SJCRH30 (cell line): ENCODE data around the gene FAT1. TPM values are rescaled to one million over a fixed set of nuclear protein-coding genes. Genes with fewer than 3 reads are reported as not detected.

ENCODE experiments used
- DNase-seq, 2 experiments: peaks; one replicate each; pipeline ENCODE4 v3.0.0-alpha.2; 2015 to 2020
- H3K27ac ChIP-seq: fragments of 250-450 bp; sonication (Bioruptor Pico); 2 replicates; pipeline ENCODE4 v1.5.1; 2020; ENCODE audit warnings: mild to moderate bottlenecking, moderate library complexity
- H3K27me3 ChIP-seq: fragments of 250-450 bp; sonication (Bioruptor Pico); 2 replicates; pipeline ENCODE4 v1.5.1; 2020; ENCODE audit warnings: mild to moderate bottlenecking, moderate library complexity
- H3K36me3 ChIP-seq: fragments of 250-450 bp; sonication (Bioruptor Pico); 2 replicates; pipeline ENCODE4 v1.5.1; 2020; ENCODE audit warnings: mild to moderate bottlenecking, moderate library complexity
- H3K4me1 ChIP-seq: fragments of 250-450 bp; sonication (Bioruptor Pico); 2 replicates; pipeline ENCODE4 v1.5.1; 2020; ENCODE audit warnings: mild to moderate bottlenecking, moderate library complexity
- H3K4me3 ChIP-seq: fragments of 250-450 bp; sonication (Bioruptor Pico); 2 replicates; pipeline ENCODE4 v1.5.1; 2020; ENCODE audit warnings: mild to moderate bottlenecking, moderate library complexity
- H3K9me3 ChIP-seq: fragments of 250-450 bp; sonication (Bioruptor Pico); replicated peaks from 2 replicates; pipeline ENCODE4 v1.5.1; 2020; ENCODE audit warnings: mild to moderate bottlenecking, moderate library complexity
- total RNA-seq: library from RNA; depleted of rRNA; stranded (reverse); fragments of >200 nt; shearing (Covaris generic); gene quantifications from 2 replicates; pipeline ENCODE4 v1.2.3, GENCODE V29; 2014

The FAT1 gene
- total RNA-seq, 1 experiment from 2014 or later: 154 TPM

DNA sequence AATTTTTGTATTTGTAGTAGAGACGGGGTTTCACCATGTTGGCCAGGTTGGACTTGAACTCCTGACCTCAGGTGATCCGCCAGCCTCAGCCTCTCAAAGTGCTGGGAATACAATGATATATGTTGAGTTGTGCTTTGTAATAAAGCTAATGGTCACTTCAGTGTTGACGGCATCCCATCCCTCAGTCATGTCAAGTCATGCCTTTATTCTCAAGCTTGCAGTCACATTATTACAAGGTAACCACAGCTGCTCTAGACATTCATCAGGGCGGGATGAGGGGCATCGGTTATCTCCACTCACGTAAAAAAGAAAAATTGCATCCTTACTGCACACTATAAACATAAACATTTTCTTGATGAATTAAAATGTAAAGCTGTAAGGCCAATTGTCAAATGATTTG lies 12.8 kb upstream of the FAT1 start:
- Histone ChIP-seq H3K27ac (no peak overlapping the region), H3K27me3 (no peaks in the 10 kb centered on the region), H3K36me3 (no peaks in the 10 kb centered on the region), H3K9me3 (no peaks in the 10 kb centered on the region), H3K4me3 (no peak overlapping the region), H3K4me1 (peaks cover 8% of the 10 kb centered on the region; the same call in 1 of the 2 replicates)
- DNase-seq: no peak

- DNase-seq: no peak
- Histone ChIP-seq H3K9me3 (no peaks in the 10 kb centered on the region), H3K4me1 (no peaks in the 10 kb centered on the region), H3K27ac (no peak overlapping the region), H3K36me3 (no peaks in the 10 kb centered on the region), H3K27me3 (no peaks in the 10 kb centered on the region), H3K4me3 (no peak overlapping the region)
Measured at GRCh38 chr4:186734251-186734650, 10.6 kb upstream of the FAT1 start.

- Histone ChIP-seq H3K4me1 (no peaks in the 10 kb centered on the region), H3K36me3 (no peaks in the 10 kb centered on the region)
Measured at GRCh38 chr4:186733778-186734177, 10.1 kb upstream of the FAT1 start.

DNA sequence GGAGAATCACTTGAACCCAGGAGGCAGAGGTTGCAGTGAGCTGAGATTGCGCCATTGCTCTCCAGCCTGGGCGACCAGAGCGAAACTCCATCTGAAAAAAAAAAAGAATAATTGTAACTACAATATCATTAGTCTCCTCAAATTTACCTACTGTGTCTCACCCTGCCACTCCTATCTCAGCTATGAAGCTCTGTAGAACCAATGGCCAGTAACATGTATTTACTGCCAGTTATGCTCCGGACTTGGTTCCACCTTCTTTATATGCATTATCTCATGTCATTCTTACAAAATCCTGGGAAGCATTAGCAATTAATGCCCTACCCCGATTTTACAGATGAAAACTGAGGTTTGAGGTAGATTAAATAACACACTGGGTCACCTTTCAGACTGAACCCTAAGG lies 7.0 kb upstream of the FAT1 start:
- H3K27me3 ChIP-seq: no peaks in the 10 kb centered on the region
- H3K4me3 ChIP-seq: no peak overlapping the region
- no peaks in the 10 kb centered on the region for H3K9me3 ChIP-seq
- no peaks in the 10 kb centered on the region for H3K4me1 ChIP-seq
- no peak overlapping the region for H3K27ac ChIP-seq
- no peak for DNase-seq
- no peaks in the 10 kb centered on the region for H3K36me3 ChIP-seq

More at GRCh38 chr4:186733778-186734177, 10.1 kb upstream of the FAT1 start:
- H3K9me3 ChIP-seq: no peaks in the 10 kb centered on the region
- H3K27ac ChIP-seq: no peak overlapping the region
- no peaks in the 10 kb centered on the region for H3K27me3 ChIP-seq
- no peak overlapping the region for H3K4me3 ChIP-seq
- DNase-seq: no peak

- Histone ChIP-seq H3K36me3 (no peaks in the 10 kb centered on the region), H3K27ac (no peak overlapping the region), H3K9me3 (no peaks in the 10 kb centered on the region), H3K4me3 (no peak overlapping the region), H3K27me3 (no peaks in the 10 kb centered on the region), H3K4me1 (no peaks in the 10 kb centered on the region)
- no peak for DNase-seq
Measured at GRCh38 chr4:186729856-186730255, 6.2 kb upstream of the FAT1 start.

- no peak for DNase-seq
- no peaks in the 10 kb centered on the region for H3K9me3 ChIP-seq
- no peaks in the 10 kb centered on the region for H3K36me3 ChIP-seq
- no peaks in the 10 kb centered on the region for H3K27me3 ChIP-seq
- no peak overlapping the region for H3K4me3 ChIP-seq
- H3K4me1 ChIP-seq: no peaks in the 10 kb centered on the region
- no peak overlapping the region for H3K27ac ChIP-seq
Measured at GRCh38 chr4:186728631-186729271, 5.1 kb upstream of the FAT1 start.

GRCh38 chr4:186727977-186728519 lies 4.4 kb upstream of the FAT1 start:
- peak; percentile 25 to 42 for DNase-seq
- Histone ChIP-seq H3K4me3 (no peak overlapping the region; the same call in 1 of the 2 replicates), H3K4me1 (no peaks in the 10 kb centered on the region), H3K36me3 (no peaks in the 10 kb centered on the region), H3K27ac (no peak overlapping the region), H3K27me3 (no peaks in the 10 kb centered on the region), H3K9me3 (no peaks in the 10 kb centered on the region)

DNA sequence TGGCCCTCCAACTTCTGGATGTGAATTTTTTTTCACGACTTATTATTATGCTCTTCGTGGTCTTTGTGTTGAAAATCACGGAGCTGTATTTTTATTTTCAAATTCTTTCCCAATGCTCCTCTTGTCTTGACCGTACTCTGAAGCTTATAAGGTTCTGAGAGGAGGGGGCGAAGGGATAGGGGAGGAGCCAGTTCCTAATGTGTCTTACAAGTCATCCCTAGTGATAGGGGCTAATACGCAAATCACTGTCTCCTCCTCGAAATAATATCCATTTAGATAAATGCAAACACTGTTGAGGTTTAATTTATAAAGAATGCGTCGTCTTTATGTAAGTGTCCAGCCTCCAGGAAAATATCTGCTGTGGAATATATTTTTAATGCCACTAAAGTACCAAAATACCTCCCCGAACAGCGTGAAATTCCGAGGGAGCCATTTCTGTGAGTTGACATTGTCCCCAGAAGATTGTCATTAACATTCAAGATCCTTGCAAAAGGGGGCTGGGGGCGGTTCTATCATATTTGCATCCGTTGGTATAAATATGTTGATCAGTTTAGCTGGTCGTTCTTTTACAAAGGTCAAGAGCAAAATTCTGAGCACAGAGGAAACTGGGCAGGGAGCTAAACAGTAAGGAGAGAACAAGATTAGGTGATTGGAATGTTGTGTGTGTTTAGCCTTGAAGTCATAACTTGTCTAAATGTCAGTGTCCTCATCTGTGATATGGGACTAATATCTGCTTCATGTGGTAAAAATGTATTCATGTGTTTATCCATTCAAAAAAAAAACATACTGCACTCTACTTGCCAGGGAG lies 3.7 kb upstream of the FAT1 start:
- H3K9me3 ChIP-seq: no peaks in the 10 kb centered on the region
- peak in 1 of 2 experiments; percentile 1 for DNase-seq
- peak overlapping the region; percentile 78 for H3K4me3 ChIP-seq
- H3K27me3 ChIP-seq: no peaks in the 10 kb centered on the region
- peak overlapping the region; percentile 88; the same call in 1 of the 2 replicates for H3K27ac ChIP-seq
- H3K4me1 ChIP-seq: no peaks in the 10 kb centered on the region
- no peaks in the 10 kb centered on the region for H3K36me3 ChIP-seq

- Histone ChIP-seq H3K36me3 (no peaks in the 10 kb centered on the region), H3K4me3 (peak overlapping the region; percentile 78), H3K4me1 (no peaks in the 10 kb centered on the region), H3K9me3 (no peaks in the 10 kb centered on the region), H3K27ac (peak overlapping the region; percentile 88), H3K27me3 (no peaks in the 10 kb centered on the region)
- DNase-seq: peak; percentile 61 to 73
Measured at GRCh38 chr4:186726426-186727168, 2.9 kb upstream of the FAT1 start.

GRCh38 chr4:186725469-186726425 lies 2.1 kb upstream of the FAT1 start:
- no peaks in the 10 kb centered on the region for H3K27me3 ChIP-seq
- H3K27ac ChIP-seq: peak overlapping the region; percentile 88
- DNase-seq: peak; percentile 61 to 71
- peak overlapping the region; percentile 78 for H3K4me3 ChIP-seq
- H3K9me3 ChIP-seq: no peaks in the 10 kb centered on the region
- 0 out of 2 replicates have a peak, but pooled peaks cover 4% of the 10 kb centered on the region for H3K36me3 ChIP-seq
- no peaks in the 10 kb centered on the region for H3K4me1 ChIP-seq

GRCh38 chr4:186724864-186725468 lies 1.3 kb upstream of the FAT1 start:
- Histone ChIP-seq H3K27me3 (no peaks in the 10 kb centered on the region), H3K4me1 (no peaks in the 10 kb centered on the region), H3K9me3 (0 out of 2 replicates have a peak, but pooled peaks cover under 1% of the 10 kb centered on the region), H3K27ac (peak overlapping the region; percentile 88), H3K4me3 (peak overlapping the region; percentile 78), H3K36me3 (0 out of 2 replicates have a peak, but pooled peaks cover 4% of the 10 kb centered on the region)
- peak; percentile 14 to 35 for DNase-seq

GRCh38 chr4:186724058-186724863 lies 605 bp upstream of the FAT1 start:
- DNase-seq: peak; percentile 43 to 59
- Histone ChIP-seq H3K4me1 (no peaks in the 10 kb centered on the region), H3K4me3 (peak overlapping the region; percentile 78), H3K9me3 (0 out of 2 replicates have a peak, but pooled peaks cover 6% of the 10 kb centered on the region), H3K27me3 (no peaks in the 10 kb centered on the region), H3K27ac (peak overlapping the region; percentile 88), H3K36me3 (0 out of 2 replicates have a peak, but pooled peaks cover 4% of the 10 kb centered on the region)
